DMS53 (cell line): ENCODE measurements around the gene PGLYRP4.

Experiments used
- DNase-seq: peaks from one replicate; lab custom pipeline; 2025; lab: John Stamatoyannopoulos, UW

PGLYRP4 gene

DNA sequence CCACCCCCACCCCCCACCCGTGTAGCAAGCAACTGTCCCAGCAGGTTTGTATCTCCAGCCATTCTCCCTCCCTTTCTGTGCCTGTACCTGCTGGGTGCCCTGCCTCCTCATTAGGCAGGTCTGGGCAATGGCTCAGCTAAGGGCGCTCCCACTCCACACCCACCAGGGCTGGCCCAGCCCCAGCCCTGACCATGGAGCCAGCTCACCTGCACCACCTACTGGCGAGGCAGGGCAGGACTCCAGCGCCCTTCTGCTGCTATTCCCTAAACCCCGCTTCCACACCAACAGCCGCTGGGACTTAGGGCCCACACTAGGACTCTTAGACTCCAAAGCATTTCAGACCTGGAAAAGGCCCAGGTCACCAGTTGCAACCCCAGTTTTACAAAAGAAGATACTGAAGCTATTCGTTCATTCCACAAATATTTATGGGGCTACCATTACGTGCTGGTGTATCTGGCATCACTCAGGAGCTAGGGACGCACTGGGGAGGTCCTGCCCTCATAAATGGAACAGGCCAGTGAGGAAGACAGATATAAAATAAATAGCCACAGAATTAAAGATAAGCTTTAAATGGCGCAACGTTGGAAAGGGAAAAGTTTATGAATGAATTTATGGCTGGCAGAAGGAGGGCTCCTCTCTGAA, 59.9 kb downstream of the PGLYRP4 start:
- DNase-seq, result peak; percentile 39
